Endodermal cell (in vitro differentiated cells): ENCODE data around the gene ARF6. TPM values are rescaled to one million over a fixed set of nuclear protein-coding genes. Genes with fewer than 3 reads are reported as not detected.

Source experiments
- DNase-seq: peaks from one replicate; pipeline ENCODE4 v3.0.0-alpha.2; 2017
- H3K27ac ChIP-seq: 2 replicates; pipeline ENCODE4 v1.5.1; 2013; ENCODE audit warnings: mild to moderate bottlenecking, low read depth, low read length, moderate library complexity
- H3K27me3 ChIP-seq: 2 replicates; pipeline ENCODE4 v1.6.1; 2013; ENCODE audit warnings: mild to moderate bottlenecking, low read length, moderate library complexity; ENCODE audit not compliant: insufficient read depth, control insufficient read depth, poor library complexity, severe bottlenecking
- H3K36me3 ChIP-seq: 2 replicates; pipeline ENCODE4 v1.7.0; 2013; ENCODE audit warnings: mild to moderate bottlenecking, low read length, moderate library complexity; ENCODE audit not compliant: control insufficient read depth, insufficient read depth
- H3K4me1 ChIP-seq: one replicate; pipeline ENCODE4 v1.7.0; 2013; ENCODE audit warnings: low read length; ENCODE audit not compliant: control insufficient read depth, insufficient read depth
- H3K4me3 ChIP-seq: 2 replicates; pipeline ENCODE4 v1.5.1; 2013; ENCODE audit warnings: mild to moderate bottlenecking, low read length, moderate library complexity
- H3K9ac ChIP-seq: 2 replicates; pipeline ENCODE4 v1.6.1; 2013; ENCODE audit warnings: mild to moderate bottlenecking, low read length, moderate library complexity; ENCODE audit not compliant: poor library complexity, severe bottlenecking; ENCODE audit errors: extremely low read depth
- H3K9me3 ChIP-seq: 2 replicates; pipeline ENCODE4 v1.6.1; 2013; ENCODE audit warnings: mild to moderate bottlenecking, low read length, moderate library complexity; ENCODE audit not compliant: control insufficient read depth
- H3K27ac Mint-ChIP-seq: 2 replicates; pipeline ENCODE4 v1.8.0; 2020; ENCODE audit warnings: mixed read lengths
- H3K27me3 Mint-ChIP-seq: 2 replicates; pipeline ENCODE4 v1.8.0; 2021; ENCODE audit warnings: mild to moderate bottlenecking, mixed read lengths; ENCODE audit not compliant: insufficient read depth
- H3K36me3 Mint-ChIP-seq: 2 replicates; pipeline ENCODE4 v1.8.0; 2020; ENCODE audit warnings: low read depth, mixed read lengths
- H3K4me1 Mint-ChIP-seq: 2 replicates; pipeline ENCODE4 v1.8.0; 2020; ENCODE audit warnings: mixed read lengths
- H3K4me3 Mint-ChIP-seq: 2 replicates; pipeline ENCODE4 v1.8.0; 2020; ENCODE audit warnings: mild to moderate bottlenecking, moderate library complexity, mixed read lengths
- H3K9me3 Mint-ChIP-seq: 2 replicates; pipeline ENCODE4 v1.8.0; 2020; ENCODE audit warnings: mild to moderate bottlenecking, mixed read lengths
- WGBS, 2 experiments: methylation state at CpG; one replicate each; pipeline versions ENCODE4 v1.1.5 to v1.1.7; 2013; ENCODE audit warnings: missing lambda C conversion rate in 2 of 2, mixed read lengths in 1 of 2; ENCODE audit not compliant: insufficient coverage in 1 of 2, insufficient read length in 1 of 2; 5-methylcytosine and 5-hydroxymethylcytosine counted together
- long read RNA-seq, 4 experiments: library from polyadenylated mRNA in 2 of 4; library from RNA in 1 of 4; library from capped mRNA in 1 of 4; stranded (forward) in 3 of 4; unstranded in 1 of 4; transcript quantifications; one replicate each; pipeline ENCODE4 v2.0.0, GENCODE V29; 2020 to 2021; ENCODE audit warnings: inconsistent platforms in 1 of 4
- polyA plus RNA-seq, 2 experiments: library from polyadenylated mRNA; stranded (reverse); fragments of 50-300 nt; gene quantifications; one replicate each; pipeline ENCODE4 v1.2.3, GENCODE V29; 2013
- total RNA-seq, 2 donors: library from RNA; stranded (reverse); fragmentation: NEBNext Ultra II Directional in 1 of 2; extraction: Animal tissue kit (Norgen Biotek cat#: 25700) in 1 of 2; gene quantifications; 2 replicates in 1 of 2; 3 replicates in 1 of 2; pipeline ENCODE4 v1.2.1, GENCODE V29; 2021
- TF ChIP-seq, protein P1 (sequence below): fragments of 200-600 bp; sonication (generic); conservative IDR thresholded peaks from 2 replicates; pipeline ENCODE4 v1.5.0; 2021; ENCODE audit warnings: antibody characterized with exemption, mild to moderate bottlenecking

The ARF6 gene
- total RNA-seq = 10 to 100 TPM; 45.2 to 46.7 TPM
- polyA plus RNA-seq (2013, experiment 1 of 2) = 33.8 TPM
- 35.7 TPM for polyA plus RNA-seq (2013, experiment 2 of 2)
- long read RNA-seq, experiment 1, transcript ARF6-201 (2 exons, 3,865 nt) = major isoform, 11 of 39 reads
- long read RNA-seq, experiment 1, partial matches to known transcripts = 0 of 39 reads
- long read RNA-seq, experiment 1, other reads (novel, unspliced or antisense) = 28 of 39 reads
- long read RNA-seq, experiment 2, transcript ARF6-201 (2 exons, 3,865 nt) = major isoform, 214 of 245 reads
- long read RNA-seq, experiment 2, partial matches to known transcripts = 0 of 245 reads
- long read RNA-seq, experiment 2, other reads (novel, unspliced or antisense) = 31 of 245 reads
- long read RNA-seq, experiment 3, partial matches to known transcripts = 0 of 32 reads
- long read RNA-seq, experiment 3, other reads (novel, unspliced or antisense) = 32 of 32 reads
- long read RNA-seq, experiment 4, partial matches to known transcripts = 0 of 1 reads
- long read RNA-seq, experiment 4, other reads (novel, unspliced or antisense) = 1 of 1 reads

DNA sequence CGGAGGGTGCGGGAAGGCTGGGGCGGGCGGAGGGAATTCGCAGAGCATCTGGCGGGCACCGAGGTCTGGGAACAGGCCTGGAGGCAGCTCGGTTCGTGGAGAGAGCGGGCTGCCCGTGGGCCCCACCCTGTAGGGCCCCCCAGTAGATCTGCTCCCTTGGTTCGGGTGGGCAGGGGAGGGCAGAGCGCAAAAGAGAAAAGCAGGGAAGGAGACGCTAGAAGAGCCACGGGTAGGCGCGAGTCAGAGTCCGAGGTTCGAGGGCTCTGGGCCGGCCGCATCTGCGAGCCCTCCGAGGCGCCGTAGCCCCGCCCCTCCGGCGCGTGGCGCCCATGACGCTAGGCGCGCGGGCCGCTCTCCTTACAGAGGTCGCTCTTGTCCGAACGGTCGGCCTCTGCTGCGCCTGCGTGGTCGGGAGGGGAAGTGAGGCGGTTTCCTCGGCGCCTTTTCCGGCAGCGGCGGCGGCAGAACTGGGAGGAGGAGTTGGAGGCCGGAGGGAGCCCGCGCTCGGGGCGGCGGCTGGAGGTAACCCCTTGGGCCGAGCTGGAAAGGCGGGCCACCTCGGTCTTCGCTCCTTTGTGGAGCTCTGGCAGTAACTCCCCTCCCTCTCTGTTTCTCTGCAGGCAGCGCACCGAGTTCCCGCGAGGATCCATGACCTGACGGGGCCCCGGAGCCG, at the start of gene ARF6:
ARF6 (plus strand) TSS at position 447 of the 673 bp plus-strand sequence. CDS start 655 bp downstream, outside the sequence.
- Histone ChIP-seq H3K36me3 (peaks cover 23% of the 10 kb centered on the region), H3K27ac (peak within 1 kb of the TSS; percentile 92), H3K9me3 (no peaks in the 10 kb centered on the region), H3K4me3 (peak within 1 kb of the TSS; percentile 97), H3K27me3 (no peaks in the 10 kb centered on the region), H3K4me1 (peaks cover 3% of the 10 kb centered on the region), H3K9ac (peak within 1 kb of the TSS; percentile 78)
- H3K4me3 Mint-ChIP-seq = peak within 1 kb of the TSS; percentile 96
- H3K27ac Mint-ChIP-seq = peak within 1 kb of the TSS; percentile 99
- WGBS, 2 experiments = 0% methylated on average over 21 to 66 of the region's 66 CpGs
- DNase-seq = peak; percentile 99
- H3K36me3 Mint-ChIP-seq = peaks cover 14% of the 10 kb centered on the region
- no peaks in the 10 kb centered on the region for H3K27me3 Mint-ChIP-seq
- no peaks in the 10 kb centered on the region for H3K9me3 Mint-ChIP-seq
- H3K4me1 Mint-ChIP-seq = peaks cover 28% of the 10 kb centered on the region
- TF ChIP-seq, protein P1, sequence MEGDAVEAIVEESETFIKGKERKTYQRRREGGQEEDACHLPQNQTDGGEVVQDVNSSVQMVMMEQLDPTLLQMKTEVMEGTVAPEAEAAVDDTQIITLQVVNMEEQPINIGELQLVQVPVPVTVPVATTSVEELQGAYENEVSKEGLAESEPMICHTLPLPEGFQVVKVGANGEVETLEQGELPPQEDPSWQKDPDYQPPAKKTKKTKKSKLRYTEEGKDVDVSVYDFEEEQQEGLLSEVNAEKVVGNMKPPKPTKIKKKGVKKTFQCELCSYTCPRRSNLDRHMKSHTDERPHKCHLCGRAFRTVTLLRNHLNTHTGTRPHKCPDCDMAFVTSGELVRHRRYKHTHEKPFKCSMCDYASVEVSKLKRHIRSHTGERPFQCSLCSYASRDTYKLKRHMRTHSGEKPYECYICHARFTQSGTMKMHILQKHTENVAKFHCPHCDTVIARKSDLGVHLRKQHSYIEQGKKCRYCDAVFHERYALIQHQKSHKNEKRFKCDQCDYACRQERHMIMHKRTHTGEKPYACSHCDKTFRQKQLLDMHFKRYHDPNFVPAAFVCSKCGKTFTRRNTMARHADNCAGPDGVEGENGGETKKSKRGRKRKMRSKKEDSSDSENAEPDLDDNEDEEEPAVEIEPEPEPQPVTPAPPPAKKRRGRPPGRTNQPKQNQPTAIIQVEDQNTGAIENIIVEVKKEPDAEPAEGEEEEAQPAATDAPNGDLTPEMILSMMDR = no peak

GRCh38 chr14:49849213-49849847, 43.6 kb upstream of the ARF6 start:
- TF ChIP-seq, protein P1 = no peak
- peaks cover 10% of the 10 kb centered on the region for H3K9me3 Mint-ChIP-seq
- WGBS, 2 experiments = no CpG with 5 or more reads among the region's 1 CpG
- H3K4me1 Mint-ChIP-seq = no peaks in the 10 kb centered on the region
- no peak overlapping the region for H3K27ac ChIP-seq
- H3K9ac ChIP-seq = no peak overlapping the region
- no peak overlapping the region for H3K4me3 ChIP-seq
- H3K4me3 Mint-ChIP-seq = no peak overlapping the region
- H3K9me3 ChIP-seq = peaks cover 17% of the 10 kb centered on the region
- H3K27ac Mint-ChIP-seq = no peak overlapping the region
- H3K27me3 Mint-ChIP-seq = no peaks in the 10 kb centered on the region
- H3K36me3 ChIP-seq = peaks cover 50% of the 10 kb centered on the region
- H3K27me3 ChIP-seq = no peaks in the 10 kb centered on the region
- DNase-seq = no peak
- peaks cover 46% of the 10 kb centered on the region for H3K36me3 Mint-ChIP-seq
- no peaks in the 10 kb centered on the region for H3K4me1 ChIP-seq

DNA sequence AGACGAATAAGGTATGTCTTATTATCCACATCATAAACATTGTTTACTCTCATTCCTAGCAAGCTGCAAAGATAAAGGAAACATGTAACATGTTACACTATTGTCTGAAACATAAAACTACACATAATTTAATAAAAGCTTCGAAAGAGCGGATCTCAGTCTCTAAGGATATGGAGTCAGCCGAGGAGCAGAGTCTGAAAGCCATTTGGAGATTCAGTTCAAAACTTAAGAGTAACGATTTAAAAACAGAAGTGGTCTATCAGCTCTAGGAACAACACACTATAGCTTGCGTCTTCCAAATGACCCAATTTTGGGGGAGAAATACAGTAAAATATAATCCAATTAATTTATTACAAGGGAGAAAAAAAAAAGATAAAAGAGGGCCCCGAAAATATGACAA, 41.1 kb upstream of the ARF6 start:
- H3K36me3 Mint-ChIP-seq = peaks cover 28% of the 10 kb centered on the region
- DNase-seq = no peak
- H3K27me3 Mint-ChIP-seq = no peaks in the 10 kb centered on the region
- Histone ChIP-seq H3K27ac (no peak overlapping the region), H3K9ac (peak overlapping the region; percentile 97), H3K36me3 (peaks cover 27% of the 10 kb centered on the region), H3K4me1 (no peaks in the 10 kb centered on the region), H3K4me3 (peak overlapping the region; percentile 100), H3K9me3 (no peaks in the 10 kb centered on the region), H3K27me3 (no peaks in the 10 kb centered on the region)
- peak overlapping the region; percentile 85 for H3K4me3 Mint-ChIP-seq
- peak overlapping the region; percentile 96 for H3K27ac Mint-ChIP-seq
- H3K9me3 Mint-ChIP-seq = no peaks in the 10 kb centered on the region
- H3K4me1 Mint-ChIP-seq = no peaks in the 10 kb centered on the region
- TF ChIP-seq, protein P1 = no peak
- 19 to 55% methylated on average over 4 to 6 of the region's 7 CpGs for WGBS, 2 experiments
